Measurements from ENCODE around the gene WDR45B.

WDR45B gene

GRCh38 chr17:82674656-82675475, 26.6 kb upstream of the WDR45B start:
- no peak for TF ChIP-seq RAD21 (IDR thresholded peaks at IDR 0.05; ENCODE audit: low read depth)

DNA sequence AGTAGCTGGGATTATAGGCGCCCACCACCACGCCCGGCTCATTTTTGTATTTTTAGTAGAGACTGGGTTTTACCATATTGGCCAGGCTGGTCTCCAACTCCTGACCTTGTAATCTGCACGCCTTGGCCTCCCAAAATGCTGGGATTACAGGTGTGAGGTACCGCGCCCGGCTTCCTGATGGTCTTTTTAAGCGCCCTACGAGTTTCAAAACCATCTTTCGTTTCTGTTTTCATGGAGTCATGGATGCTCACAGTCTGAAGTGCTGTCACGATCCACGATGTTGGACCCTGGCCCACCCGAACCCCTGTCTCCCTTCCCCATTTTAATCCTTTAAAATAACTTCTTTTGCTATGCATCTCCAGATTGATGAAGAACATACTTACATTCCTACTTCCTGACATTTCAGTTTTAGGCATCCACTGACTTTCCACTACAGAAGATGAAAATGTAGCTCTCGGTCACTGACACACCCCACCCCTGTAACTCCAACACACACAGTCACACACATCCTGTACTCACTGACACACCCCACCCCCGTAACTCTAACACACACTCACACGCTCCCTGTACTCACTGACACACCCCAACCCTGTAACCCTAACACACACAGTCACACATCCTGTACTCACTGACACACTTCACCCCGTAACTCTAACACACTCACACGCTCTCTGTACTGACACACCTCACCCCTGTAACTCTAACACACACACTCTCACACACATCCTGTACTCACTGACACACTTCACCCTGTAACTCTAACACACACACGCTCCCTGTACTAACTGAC, 22.6 kb upstream of the WDR45B start:
- no peak for TF ChIP-seq TCF12 (IDR thresholded peaks at IDR 0.05; ENCODE audit: low read depth)
- no peak for TF ChIP-seq YY1 (IDR thresholded peaks at IDR 0.05; ENCODE audit: low read depth)
- no peak for TF ChIP-seq EGR1 (IDR thresholded peaks at IDR 0.05)
- no peak for TF ChIP-seq TEAD4 (IDR thresholded peaks at IDR 0.05)
- no peak for TF ChIP-seq ZBTB7A (IDR thresholded peaks at IDR 0.05; ENCODE audit: low read depth)
- TF ChIP-seq FOXM1 (IDR thresholded peaks at IDR 0.05; ENCODE audit: borderline replicate concordance, low read depth): no peak
- TF ChIP-seq, protein P1, sequence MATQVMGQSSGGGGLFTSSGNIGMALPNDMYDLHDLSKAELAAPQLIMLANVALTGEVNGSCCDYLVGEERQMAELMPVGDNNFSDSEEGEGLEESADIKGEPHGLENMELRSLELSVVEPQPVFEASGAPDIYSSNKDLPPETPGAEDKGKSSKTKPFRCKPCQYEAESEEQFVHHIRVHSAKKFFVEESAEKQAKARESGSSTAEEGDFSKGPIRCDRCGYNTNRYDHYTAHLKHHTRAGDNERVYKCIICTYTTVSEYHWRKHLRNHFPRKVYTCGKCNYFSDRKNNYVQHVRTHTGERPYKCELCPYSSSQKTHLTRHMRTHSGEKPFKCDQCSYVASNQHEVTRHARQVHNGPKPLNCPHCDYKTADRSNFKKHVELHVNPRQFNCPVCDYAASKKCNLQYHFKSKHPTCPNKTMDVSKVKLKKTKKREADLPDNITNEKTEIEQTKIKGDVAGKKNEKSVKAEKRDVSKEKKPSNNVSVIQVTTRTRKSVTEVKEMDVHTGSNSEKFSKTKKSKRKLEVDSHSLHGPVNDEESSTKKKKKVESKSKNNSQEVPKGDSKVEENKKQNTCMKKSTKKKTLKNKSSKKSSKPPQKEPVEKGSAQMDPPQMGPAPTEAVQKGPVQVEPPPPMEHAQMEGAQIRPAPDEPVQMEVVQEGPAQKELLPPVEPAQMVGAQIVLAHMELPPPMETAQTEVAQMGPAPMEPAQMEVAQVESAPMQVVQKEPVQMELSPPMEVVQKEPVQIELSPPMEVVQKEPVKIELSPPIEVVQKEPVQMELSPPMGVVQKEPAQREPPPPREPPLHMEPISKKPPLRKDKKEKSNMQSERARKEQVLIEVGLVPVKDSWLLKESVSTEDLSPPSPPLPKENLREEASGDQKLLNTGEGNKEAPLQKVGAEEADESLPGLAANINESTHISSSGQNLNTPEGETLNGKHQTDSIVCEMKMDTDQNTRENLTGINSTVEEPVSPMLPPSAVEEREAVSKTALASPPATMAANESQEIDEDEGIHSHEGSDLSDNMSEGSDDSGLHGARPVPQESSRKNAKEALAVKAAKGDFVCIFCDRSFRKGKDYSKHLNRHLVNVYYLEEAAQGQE (IDR thresholded peaks at IDR 0.05; ENCODE audit: low read depth): no peak
- no peak for TF ChIP-seq RAD21 (IDR thresholded peaks at IDR 0.05; ENCODE audit: low read depth)
- TF ChIP-seq, protein P2, sequence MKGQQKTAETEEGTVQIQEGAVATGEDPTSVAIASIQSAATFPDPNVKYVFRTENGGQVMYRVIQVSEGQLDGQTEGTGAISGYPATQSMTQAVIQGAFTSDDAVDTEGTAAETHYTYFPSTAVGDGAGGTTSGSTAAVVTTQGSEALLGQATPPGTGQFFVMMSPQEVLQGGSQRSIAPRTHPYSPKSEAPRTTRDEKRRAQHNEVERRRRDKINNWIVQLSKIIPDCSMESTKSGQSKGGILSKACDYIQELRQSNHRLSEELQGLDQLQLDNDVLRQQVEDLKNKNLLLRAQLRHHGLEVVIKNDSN (IDR thresholded peaks at IDR 0.05): no peak
- no peak for TF ChIP-seq TAF1 (IDR thresholded peaks at IDR 0.05; ENCODE audit: low read depth)
- TF ChIP-seq MAX (IDR thresholded peaks at IDR 0.05): no peak
- no peak for TF ChIP-seq NFIC (IDR thresholded peaks at IDR 0.05)
- TF ChIP-seq EP300 (IDR thresholded peaks at IDR 0.05; ENCODE audit: borderline replicate concordance): no peak
- TF ChIP-seq CEBPB (IDR thresholded peaks at IDR 0.05): no peak
- no peak for TF ChIP-seq CREB1 (IDR thresholded peaks at IDR 0.05; ENCODE audit: low read depth)

GRCh38 chr17:82668631-82669099, 20.4 kb upstream of the WDR45B start:
- TF ChIP-seq RAD21 (IDR thresholded peaks at IDR 0.05; ENCODE audit: low read depth) (peak; percentile 49), CEBPB (IDR thresholded peaks at IDR 0.05) (no peak), CREB1 (IDR thresholded peaks at IDR 0.05; ENCODE audit: low read depth) (no peak), NFIC (IDR thresholded peaks at IDR 0.05) (no peak)
- TF ChIP-seq, protein P2 (IDR thresholded peaks at IDR 0.05): no peak

- no peak for TF ChIP-seq TEAD4 (IDR thresholded peaks at IDR 0.05)
- no peak for TF ChIP-seq NFIC (IDR thresholded peaks at IDR 0.05)
- no peak for TF ChIP-seq RAD21 (IDR thresholded peaks at IDR 0.05; ENCODE audit: low read depth)
- no peak for TF ChIP-seq FOXM1 (IDR thresholded peaks at IDR 0.05; ENCODE audit: borderline replicate concordance, low read depth)
- no peak for TF ChIP-seq EP300 (IDR thresholded peaks at IDR 0.05; ENCODE audit: borderline replicate concordance)
- no peak for TF ChIP-seq ZBTB7A (IDR thresholded peaks at IDR 0.05; ENCODE audit: low read depth)
- no peak for TF ChIP-seq MAX (IDR thresholded peaks at IDR 0.05)
- no peak for TF ChIP-seq CEBPB (IDR thresholded peaks at IDR 0.05)
- TF ChIP-seq, protein P2 (IDR thresholded peaks at IDR 0.05): no peak
- TF ChIP-seq CREB1 (IDR thresholded peaks at IDR 0.05; ENCODE audit: low read depth): no peak
- no peak for TF ChIP-seq YY1 (IDR thresholded peaks at IDR 0.05; ENCODE audit: low read depth)
- TF ChIP-seq TAF1 (IDR thresholded peaks at IDR 0.05; ENCODE audit: low read depth): no peak
- no peak for TF ChIP-seq EGR1 (IDR thresholded peaks at IDR 0.05)
- TF ChIP-seq, protein P1 (IDR thresholded peaks at IDR 0.05; ENCODE audit: low read depth): no peak
Observed at GRCh38 chr17:82668024-82668630, 19.9 kb upstream of the WDR45B start.

- no peak for TF ChIP-seq TAF1 (IDR thresholded peaks at IDR 0.05; ENCODE audit: low read depth)
- TF ChIP-seq ZBTB7A (IDR thresholded peaks at IDR 0.05; ENCODE audit: low read depth): no peak
- TF ChIP-seq EP300 (IDR thresholded peaks at IDR 0.05; ENCODE audit: borderline replicate concordance): no peak
- TF ChIP-seq, protein P2 (IDR thresholded peaks at IDR 0.05): no peak
Observed at GRCh38 chr17:82667668-82668000, 19.4 kb upstream of the WDR45B start.

All from Ishikawa (cell line).